Epidermal melanocyte (primary cell): ENCODE data around the gene CTXN3.
"Not testable (repeated sequence)": the region's sequence is repeated elsewhere in the genome, so short reads cannot be mapped to it uniquely, and the experiment has no call there.

ENCODE experiments used
- DNase-seq: peaks from one replicate; pipeline ENCODE4 v3.0.0; 2011; ENCODE audit warnings: low spot score; ENCODE audit not compliant: insufficient read length

The CTXN3 gene

GRCh38 chr5:127650649-127651048 is 1.8 kb downstream of the CTXN3 start:
- no peak for DNase-seq

- no peak for DNase-seq
These were observed 4.2 kb downstream of the CTXN3 start for GRCh38 chr5:127652952-127653611.

- DNase-seq, result no peak
These were observed 7.9 kb downstream of the CTXN3 start for GRCh38 chr5:127656825-127657224.

- DNase-seq, result no peak
These were observed 11.3 kb downstream of the CTXN3 start for GRCh38 chr5:127660047-127660733.

GRCh38 chr5:127664093-127664492 is 15.2 kb downstream of the CTXN3 start:
- no peak for DNase-seq

GRCh38 chr5:127665641-127666040 is 16.8 kb downstream of the CTXN3 start:
- no peak for DNase-seq

- DNase-seq, result no peak
These were observed 17.3 kb downstream of the CTXN3 start for GRCh38 chr5:127666043-127666716.

- DNase-seq, result no peak
These were observed 19.0 kb downstream of the CTXN3 start for GRCh38 chr5:127667926-127668325.

GRCh38 chr5:127671218-127671617 is 22.3 kb downstream of the CTXN3 start:
- DNase-seq, result no peak

GRCh38 chr5:127673117-127673800 is 24.4 kb downstream of the CTXN3 start:
- DNase-seq, result no peak

GRCh38 chr5:127676951-127677350 is 28.1 kb downstream of the CTXN3 start:
- DNase-seq, result not testable (repeated sequence)

- DNase-seq, result not testable (repeated sequence)
These were observed 30.9 kb downstream of the CTXN3 start for GRCh38 chr5:127679691-127680330.

- DNase-seq, result no peak
These were observed 31.7 kb downstream of the CTXN3 start for GRCh38 chr5:127680595-127680994.

- DNase-seq, result no peak
These were observed 34.1 kb downstream of the CTXN3 start for GRCh38 chr5:127683008-127683407.

GRCh38 chr5:127684726-127685467 is 36.0 kb downstream of the CTXN3 start:
- no peak for DNase-seq

GRCh38 chr5:127685662-127686061 is 36.8 kb downstream of the CTXN3 start:
- DNase-seq, result no peak

GRCh38 chr5:127686424-127686823 is 37.5 kb downstream of the CTXN3 start:
- no peak for DNase-seq

- no peak for DNase-seq
These were observed 45.8 kb downstream of the CTXN3 start for GRCh38 chr5:127694518-127695171.

- DNase-seq, result no peak
These were observed 46.5 kb downstream of the CTXN3 start for GRCh38 chr5:127695346-127695745.

- DNase-seq, result no peak
These were observed 47.8 kb downstream of the CTXN3 start for GRCh38 chr5:127696683-127697082.
